Right hindlimb (tissue), 1 donor: ENCODE results near the gene KIF26B.
A peak's percentile ranks its signal among the peaks of the same experiment; 100 is the strongest.

ENCODE experiments used
- DNase-seq: peaks from one replicate; pipeline ENCODE4 v3.0.0-alpha.2; 2018

Gene KIF26B

DNA sequence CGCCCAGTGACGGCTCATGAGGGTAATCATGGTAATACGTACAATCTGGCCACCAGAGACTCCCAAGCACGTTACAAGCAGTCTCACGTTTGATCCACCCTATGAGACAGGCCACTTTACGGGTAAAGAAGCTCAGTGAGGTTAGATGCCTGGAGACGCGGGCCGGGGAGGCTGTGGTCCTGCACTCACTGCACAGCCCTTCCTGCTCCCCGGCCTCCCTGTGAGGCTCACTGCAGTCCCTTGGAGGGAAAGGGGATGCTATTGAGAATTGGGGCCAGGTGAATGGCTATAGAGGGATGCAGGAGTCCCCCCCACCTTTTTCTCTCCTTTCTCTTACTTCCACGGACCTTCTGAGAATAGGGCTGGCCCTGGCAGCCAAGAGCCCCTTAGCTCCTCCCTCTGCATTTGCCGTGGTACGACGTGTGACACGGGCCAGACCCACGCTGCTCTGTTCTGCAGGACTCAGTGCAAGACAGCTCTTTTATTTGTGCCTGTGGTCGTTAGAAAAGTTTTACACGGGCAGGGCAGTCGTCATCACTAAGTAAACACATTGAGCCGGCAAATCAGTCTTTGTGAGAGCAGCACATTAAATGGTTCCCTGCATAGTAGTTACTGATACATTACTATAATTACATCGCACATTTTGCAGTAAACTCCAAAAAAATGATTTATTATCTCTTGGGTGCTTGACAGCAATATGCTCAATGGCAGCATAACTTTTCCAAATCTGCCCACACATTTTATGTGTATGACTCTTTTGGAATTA, 18.8 kb downstream of the KIF26B start:
- no peak for DNase-seq

DNA sequence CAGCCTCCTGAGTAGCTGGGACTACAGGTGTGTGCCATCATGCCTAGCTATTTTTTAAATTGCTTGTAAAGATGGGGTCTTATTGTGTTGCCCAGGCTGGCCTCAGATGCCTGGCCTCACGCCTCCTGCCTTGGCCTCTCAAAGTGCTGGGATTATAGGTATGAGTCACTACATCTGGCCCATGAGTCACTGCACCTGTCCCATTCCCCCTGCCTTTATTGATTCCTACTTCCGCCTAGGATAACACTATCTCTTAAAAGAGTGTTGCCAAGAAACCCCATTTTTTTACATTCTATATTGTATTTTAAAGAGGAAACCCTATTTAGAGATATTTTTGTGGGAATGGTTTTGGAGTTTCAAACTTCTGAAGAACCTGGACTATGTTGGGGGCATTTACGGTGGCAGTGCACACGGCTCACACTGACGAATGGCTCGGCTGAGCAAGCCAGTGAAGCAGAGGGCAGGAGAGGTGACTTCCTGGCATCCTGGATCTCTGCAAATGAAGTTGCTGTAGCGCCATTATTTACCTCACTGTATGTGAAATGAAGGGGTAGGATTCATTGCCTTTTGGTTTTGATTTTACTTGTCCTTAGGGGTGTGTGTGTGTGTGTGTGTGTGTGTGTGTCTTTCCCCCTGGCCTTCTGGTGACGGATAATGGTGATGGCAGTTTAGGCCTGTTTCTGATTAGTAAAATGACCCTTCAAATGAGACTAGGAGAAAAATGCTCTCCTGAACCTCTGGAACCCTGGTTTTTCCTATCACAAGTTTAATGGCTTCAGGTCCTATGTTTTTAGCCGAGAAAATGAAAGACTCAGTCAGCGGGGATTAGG, 22.5 kb downstream of the KIF26B start:
- DNase-seq = no peak

DNA sequence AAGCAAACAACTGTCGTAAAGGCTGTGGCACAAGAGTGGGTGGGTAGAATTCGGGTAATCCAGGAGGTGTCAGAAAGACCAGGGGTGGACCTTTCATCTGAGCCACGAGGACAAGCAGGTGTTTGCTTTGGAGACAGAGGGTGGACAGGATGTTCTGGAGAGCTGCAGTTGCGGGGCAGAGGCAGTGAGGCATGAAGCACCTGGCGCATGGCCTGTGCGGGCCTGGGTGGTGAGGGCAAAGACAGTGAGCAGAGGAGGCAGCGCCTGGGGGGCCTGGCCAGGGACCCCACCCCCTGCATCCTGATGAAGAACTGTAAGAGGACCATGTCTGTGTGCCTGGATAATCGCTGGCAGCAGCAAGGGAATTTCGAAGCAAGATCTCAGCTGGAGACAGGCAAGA, 24.9 kb downstream of the KIF26B start:
- DNase-seq = no peak

DNA sequence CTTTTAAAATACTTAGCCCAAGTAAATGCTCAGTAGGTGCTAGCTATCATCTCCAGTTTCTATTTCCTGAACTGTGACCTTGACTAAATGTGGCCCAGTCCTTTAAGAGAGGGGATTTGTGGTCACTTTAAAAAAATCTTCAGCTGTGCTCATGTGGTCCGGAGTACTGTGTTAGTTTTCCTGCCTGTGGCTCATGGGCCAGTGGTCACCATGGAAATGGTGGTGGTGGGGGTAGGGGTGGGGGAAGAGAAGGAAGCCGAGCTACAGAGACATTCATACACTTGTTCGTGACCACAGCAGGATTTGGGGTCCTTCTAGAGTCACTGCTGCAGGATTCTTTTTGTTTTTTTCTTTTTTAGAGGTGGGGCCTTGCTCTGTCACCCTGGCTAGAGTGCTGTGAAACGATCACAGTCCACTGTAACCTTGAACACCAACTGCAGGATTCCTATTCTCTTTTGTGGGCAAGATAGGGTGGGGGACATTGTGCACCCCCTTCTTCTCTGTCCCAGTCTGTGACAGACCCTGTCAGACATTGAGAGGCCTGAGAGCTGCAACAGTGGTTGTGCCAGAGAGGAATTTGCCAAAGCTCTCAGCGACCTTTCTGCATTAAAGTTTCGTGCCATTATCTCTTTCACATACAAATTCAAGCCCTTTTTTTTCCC, 25.8 kb downstream of the KIF26B start:
- peak; percentile 51 for DNase-seq

DNA sequence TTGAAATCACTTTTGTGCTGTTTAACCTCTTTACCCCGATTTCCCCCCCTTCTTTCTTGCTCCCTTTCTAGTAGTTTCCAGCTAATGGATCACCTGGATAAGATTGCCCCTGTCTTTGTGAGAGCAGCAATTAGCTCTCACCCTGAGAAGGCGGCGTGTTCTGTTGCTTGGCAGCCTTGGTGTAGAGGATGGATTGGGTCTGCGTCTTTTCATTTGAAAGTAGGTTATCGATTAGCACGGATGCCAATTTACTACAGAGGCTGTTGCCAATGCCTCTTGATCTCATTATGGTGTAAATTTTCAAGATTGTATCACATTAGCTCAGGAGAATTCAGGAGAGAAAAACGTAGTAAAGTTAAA, 26.4 kb downstream of the KIF26B start:
- DNase-seq = no peak

DNA sequence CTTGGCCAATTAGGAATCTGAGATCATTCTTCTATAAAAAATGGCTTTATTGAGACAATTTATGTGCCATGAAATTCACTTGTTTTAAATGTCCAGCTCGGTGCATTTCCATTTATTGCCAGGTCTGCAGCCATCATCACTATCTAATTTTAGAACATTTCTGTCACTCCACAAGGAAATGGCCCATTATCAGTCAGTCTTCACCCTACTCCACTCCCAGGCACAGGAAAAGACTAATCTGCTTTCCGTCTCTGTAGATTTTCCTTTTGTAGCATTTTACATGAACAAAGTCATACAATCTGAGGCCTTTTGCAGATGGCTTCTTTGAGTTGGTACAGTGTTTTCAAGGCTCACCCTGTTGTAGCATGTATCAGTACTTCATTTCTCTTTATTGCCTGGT, 27.2 kb downstream of the KIF26B start:
- DNase-seq = no peak

DNA sequence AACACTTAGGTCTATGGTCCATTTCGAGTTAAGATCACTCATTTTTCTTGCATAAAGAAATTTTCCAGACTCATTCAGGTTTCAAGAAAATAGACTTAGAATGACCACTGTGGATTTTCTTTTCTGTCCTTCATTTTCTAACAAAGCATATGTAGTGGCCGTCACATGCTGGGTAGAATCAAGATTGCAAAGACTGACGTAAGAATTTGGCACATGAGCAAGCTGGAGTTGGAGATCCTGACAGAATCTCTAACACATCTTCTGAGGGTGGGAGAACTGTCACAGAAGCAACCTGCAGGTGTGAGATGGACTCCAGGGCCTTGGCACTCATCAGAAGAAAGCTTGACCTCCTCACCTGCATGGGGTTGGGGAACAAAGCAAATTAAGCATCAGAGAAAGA, 28.6 kb downstream of the KIF26B start:
- DNase-seq = no peak

DNA sequence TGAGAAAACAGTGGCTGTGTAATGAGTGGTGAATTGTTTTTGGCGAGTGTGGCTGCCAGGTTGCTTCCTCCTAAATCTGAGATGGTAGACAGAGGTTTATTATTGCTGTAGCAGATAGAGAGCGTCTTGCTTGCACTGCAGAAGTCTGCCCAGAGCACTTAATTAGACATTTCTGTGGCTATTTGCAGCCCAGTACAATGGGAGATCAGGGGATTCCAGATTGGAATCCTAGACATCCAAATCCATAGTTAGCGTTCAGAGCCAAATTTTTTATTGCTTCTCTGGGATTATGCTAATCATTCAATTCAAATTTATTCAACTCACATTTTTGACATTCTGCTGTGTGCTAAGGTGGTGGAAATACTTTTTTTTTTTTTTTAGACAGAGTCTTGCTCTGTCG, 30.0 kb downstream of the KIF26B start:
- DNase-seq = no peak

DNA sequence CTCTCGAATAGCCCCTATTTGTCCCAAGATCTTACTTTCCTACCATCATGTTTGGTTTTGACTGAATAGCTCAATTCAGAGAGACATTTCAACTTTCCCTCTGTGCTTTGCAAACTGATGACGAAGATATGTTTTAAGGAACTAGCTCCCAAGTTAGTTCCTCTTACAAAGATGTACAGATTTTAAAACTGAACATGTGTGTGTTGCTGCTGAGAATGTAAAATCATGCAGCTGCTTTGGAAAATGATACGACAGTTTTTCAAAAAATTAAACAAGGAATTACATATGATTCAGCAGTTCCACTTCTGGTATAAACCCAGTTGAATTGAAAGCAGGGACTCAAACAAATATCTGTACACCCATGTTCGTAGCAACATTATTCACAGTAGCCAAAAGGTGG, 33.6 kb downstream of the KIF26B start:
- DNase-seq = no peak

DNA sequence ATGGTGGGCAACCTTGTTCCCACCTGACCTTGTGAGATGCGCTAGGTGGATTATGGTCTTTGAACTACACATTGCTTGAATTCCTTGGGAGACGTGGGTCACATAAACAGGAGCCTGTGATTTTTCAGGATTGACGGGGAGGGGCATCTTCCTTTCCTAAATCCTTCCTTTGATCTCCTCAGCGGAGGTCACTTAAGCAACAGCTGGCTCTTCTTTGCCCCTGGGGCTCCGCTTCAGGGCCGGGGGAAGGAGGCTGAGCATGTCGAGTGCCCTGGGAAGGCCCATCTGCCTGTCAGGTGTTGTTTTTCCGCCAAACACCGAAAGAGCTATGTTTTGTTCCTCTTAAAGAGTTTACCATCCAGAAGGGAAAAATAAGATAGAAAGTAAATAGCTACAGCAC, 40.6 kb downstream of the KIF26B start:
- no peak for DNase-seq

DNA sequence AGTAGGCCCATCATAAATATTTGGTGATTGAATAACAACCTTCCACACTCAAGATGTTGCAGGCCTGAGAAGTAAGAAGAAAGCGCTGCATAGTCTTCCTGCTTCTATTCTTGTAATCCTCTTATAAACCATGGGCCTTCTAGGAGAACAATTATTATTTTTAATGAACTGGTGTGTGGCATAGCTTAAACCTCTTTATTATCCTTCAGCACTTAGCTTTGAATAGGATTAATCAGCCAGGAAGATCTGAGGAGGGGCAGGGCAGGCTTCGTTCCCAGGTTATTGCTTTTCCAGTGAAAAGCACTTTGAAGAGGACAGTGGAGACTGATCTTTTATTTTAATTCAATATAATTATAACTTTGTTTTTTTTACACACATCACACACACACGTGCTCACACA, 42.3 kb downstream of the KIF26B start:
- no peak for DNase-seq

DNA sequence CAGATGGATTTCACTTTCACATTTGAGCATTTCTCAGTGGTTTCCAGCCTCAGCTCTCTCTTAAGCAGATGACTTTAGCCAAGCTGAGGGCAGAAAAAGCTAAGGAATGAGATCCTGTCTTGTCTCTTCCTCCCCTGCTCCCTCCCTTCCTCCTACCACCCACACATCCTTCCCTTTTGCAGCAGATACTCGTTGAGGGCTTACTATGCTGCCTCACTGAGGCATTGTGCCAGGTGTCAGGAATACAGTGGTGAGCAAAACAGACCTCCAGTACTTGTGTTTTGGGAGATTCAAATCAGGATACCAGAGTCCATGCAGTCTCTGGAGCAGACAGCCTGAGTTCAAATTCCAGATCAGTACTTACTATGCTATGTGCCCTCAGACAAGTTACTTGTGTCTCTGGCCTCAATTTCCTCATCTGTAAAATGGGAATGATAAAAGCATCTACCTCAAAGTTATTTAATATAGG, 43.2 kb downstream of the KIF26B start:
- DNase-seq = peak; percentile 41

DNA sequence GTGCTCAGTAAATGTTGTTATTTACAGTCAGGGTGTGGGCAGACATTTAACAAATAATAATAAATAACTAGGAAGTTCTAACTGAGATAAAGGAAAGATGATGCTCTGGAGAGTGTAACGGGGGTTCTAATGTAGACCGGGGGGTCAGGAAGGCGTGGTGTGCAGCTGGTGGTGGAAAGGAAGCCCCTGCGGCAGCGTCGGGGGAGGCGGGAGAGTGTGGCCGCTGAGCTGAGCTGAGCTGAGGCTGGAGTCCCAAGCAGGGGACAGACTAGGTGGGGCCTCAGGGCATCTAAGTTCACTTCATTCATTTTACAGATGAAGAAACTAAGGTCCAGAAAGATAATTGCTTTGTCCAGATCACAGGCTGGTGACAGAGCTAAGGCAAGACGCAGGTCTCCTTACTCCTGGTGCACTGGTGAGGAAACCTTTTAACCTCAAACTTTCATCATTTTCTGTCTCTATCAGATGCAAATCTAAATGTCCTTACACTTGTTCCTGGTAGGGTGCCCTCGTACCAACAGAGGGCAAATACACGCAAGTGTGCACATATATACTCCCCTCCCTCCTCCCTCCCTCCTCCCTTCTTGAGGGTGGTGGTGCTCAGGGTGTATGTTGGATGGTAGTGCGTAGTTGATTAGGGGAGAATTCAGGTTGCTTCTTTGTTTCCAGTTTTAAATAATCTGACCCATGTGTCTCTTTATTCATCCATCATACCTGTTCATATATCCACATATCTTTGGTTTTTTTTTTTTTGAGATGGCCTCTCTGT, 44.1 kb downstream of the KIF26B start:
- no peak for DNase-seq

DNA sequence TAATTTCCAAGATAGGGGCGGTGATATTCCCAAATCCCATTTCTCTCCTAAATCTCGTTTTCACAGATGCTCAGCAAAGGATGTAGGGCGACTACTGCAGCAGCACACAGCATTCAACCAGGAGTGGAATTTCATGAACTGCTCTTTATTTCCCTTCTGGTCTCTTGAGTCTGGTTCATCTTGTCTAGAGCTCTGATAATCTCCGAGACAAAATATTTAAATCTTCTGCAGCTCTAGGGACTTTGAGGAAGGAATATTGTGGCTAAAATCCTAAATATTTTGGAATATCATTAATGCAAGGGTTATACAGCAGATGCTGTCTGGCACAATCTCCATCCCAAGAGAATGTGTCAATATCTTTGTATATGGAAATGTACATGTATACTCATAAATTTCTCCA, 45.4 kb downstream of the KIF26B start:
- DNase-seq = no peak

DNA sequence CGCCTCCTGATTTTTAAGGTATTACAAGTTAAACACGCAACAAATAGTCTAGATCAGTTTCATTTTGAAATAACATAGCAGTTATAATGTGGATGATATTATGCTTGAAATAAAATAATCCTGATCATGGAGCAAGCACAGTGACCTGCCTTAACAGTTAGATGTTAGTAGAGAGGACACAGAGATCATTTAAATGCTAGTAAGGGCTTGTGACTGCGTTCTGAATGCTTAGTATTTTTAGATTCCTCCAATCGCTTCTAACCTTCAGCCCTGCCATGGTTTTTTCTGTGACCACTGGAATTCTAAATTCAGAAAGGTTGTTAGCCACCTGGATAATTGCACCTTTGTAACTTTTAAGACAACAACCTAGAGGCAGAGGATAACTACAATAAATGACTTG, 46.4 kb downstream of the KIF26B start:
- no peak for DNase-seq

DNA sequence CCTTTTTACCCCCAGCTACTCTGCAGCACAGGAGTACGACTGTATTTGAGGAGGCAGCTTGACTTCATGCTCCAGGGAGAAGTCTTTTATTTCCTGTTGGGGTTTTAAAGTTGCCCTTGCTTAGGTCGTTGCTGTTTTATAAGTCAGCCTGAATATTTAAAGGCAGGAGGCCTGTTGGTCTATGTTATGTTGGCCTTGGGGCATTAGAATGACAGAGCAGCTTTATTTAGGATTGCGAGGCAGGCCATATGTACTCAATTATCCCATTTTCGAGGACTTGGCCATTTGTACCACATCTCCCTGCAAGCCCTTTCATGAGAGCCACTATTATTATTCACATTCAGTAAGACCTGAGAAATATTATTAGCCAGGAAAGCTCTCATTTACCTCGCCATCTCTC, 47.0 kb downstream of the KIF26B start:
- no peak for DNase-seq

DNA sequence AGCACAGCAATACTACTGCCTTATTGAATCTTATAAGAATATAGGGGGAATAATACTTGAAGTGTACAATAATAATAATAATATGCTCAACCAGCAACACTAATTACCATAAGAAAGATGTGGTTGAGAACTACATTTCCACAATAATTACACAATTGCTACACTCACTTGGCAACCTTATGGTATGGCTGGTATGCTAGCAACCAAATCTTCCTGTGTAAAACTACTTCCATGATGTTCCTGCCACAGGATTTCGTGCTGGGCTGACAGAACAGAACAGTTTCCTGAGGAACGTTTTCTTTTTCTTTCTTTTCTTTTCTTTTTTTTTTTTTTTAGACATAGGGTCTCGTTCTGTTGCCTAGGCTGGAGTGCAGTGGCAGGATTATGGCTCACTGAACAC, 50.6 kb downstream of the KIF26B start:
- DNase-seq = no peak

DNA sequence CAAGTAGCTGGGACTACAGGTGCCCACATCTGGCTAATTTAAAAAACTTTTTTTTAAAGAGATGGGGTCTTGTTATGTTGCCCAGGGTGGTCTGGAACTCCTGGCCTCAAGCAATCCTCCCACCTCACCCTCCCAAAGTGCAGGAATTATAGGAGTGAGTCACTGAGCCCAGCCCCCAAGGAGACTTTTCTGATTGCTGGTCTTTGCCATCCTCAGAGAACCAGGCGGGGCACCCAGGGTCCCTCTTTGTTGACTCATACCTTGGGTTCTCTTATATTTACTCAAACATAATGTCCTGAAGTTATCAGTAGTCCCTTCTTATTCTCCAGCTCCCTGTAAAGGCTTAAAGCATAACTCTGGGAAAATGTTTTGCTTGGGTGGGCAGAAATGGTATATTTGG, 51.1 kb downstream of the KIF26B start:
- DNase-seq = no peak

DNA sequence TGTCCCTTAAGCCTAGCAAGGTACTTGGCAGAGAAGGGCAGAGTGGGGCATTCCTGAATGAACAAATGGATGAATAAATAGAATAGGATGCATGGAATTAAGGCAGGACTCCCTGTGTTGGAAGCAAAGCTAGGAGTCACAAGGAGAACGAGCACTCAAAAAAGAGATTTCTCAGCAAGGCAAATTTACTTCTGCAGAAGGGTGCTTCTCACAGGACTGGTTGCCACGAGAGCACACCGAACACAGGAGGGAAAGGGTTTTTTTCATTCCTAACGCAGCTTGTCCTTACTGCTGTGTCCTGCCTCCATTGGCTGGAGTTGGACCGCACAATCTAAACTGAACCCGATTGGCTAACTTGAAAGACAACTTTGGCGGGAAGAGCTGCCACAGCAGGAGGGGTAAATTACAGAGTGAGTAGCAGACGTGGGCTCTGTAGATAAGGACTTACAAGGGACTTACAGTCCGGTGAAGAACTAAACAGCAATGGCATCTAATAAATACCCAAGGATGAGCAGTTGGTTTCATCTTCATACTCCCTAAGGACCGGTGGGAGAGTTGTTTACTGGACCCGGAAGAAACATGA, 52.4 kb downstream of the KIF26B start:
- DNase-seq = no peak

DNA sequence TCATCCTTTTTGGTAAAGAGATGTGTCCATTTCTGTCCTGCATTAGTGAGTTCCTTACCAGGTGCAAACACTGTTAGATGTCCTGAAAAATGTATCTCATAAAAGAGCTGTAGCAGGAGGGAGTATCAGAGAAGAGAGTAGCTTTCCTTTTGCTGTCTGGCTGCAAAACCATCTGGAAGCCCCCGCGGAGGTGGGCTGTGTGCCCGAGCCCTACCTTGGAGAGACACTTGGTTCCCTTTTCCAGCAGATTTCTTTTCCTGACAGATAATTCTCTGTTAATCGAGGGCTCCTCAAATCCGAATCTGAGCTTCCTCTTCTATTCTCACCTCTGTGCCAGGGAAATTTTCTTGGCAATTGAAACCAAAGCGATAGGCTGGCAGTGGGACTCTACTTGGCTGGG, 53.0 kb downstream of the KIF26B start:
- no peak for DNase-seq

DNA sequence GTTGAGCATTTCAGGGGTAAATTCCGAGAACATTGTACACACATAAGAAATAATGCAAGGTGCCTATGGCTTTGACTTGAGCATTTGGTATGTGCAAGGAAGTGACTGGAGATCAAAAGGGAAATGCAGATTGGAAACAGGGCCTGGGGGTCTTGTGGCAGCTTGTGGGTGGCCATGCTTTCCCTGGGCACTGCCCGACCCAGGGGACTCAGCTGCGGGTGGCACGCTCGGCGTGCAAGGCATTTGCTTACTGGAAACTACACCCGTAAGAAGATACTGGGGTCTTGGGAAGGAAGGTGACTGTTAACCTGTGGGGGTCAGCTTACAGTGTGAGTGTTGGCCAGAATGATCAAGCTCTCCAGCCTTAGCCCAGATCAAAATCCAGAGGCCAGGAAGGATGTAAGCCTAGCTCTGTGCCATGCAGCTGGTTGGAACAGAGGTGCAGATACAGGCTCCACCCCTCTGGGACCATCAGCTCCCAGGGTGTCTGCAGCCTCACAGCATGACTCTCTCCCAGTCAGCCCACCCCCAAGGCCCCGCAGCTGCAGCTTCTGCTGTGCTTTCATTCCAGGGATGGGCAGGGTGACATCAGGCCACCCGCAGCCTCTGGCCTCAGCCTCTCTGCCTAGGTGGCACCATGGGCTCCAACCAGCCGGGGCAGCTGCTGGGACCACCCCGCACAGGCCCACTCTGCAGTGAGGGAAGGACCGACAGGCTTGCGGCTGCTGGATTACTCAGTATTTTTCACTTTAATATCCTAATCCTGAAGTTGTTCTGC, 55.1 kb downstream of the KIF26B start:
- no peak for DNase-seq
